GM12878 (cell line): ENCODE results near the gene ARMC9. TPM values are rescaled to one million over a fixed set of nuclear protein-coding genes. Genes with fewer than 3 reads are reported as not detected.

Source experiments
- ATAC-seq: fragments of 200-7000 bp; cut with Tn5 transposase; 3 replicates; pipeline ENCODE4 v1.9.1; 2020; ENCODE audit warnings: mild to moderate bottlenecking, moderate library complexity
- BruUV-seq: library from RNA; stranded (reverse); fragments of 400-500 nt; replicated peaks from 2 replicates; lab custom pipeline; 2021; lab: Mats Ljungman, UMichigan
- CTCF ChIA-PET: fragments of 300-600 bp; sonication (Branson Sonifier 250); formaldehyde crosslinking; extraction: SDS; loops from one replicate; lab custom pipeline; 2021; ENCODE audit warnings: inconsistent platforms; lab: Yijun Ruan, JAX
- POLR2A ChIA-PET: fragments of 350-600 bp; formaldehyde crosslinking; extraction: SDS; loops from one replicate; lab custom pipeline; 2021; ENCODE audit warnings: inconsistent platforms; lab: Charles Lee
- RAD21 ChIA-PET: fragments of 300-600 bp; sonication (Branson Sonifier 250); formaldehyde crosslinking; loops from one replicate; lab custom pipeline; 2023; ENCODE audit warnings: antibody characterized with exemption; ENCODE audit not compliant: unreplicated experiment; lab: Charles Lee
- SMC1A ChIA-PET: fragments of 300-600 bp; sonication (Branson Sonifier 250); formaldehyde crosslinking; loops from one replicate; lab custom pipeline; 2023; ENCODE audit not compliant: unreplicated experiment, uncharacterized antibody; lab: Charles Lee
- DNase-seq: peaks from one replicate; pipeline ENCODE4 v3.0.0-alpha.2; 2011; ENCODE audit warnings: low read depth, low spot score
- FAIRE-seq: peaks from 3 replicates; lab custom pipeline; 2011; peaks lifted over from hg19 to GRCh38; lab: Jason Lieb, UNC
- H2AFZ ChIP-seq: 2 replicates; pipeline ENCODE4 v1.6.0; 2011; ENCODE audit warnings: low read depth, low read length, control low read depth; ENCODE audit not compliant: control insufficient read depth
- H3K27ac ChIP-seq: 2 replicates; pipeline ENCODE4 v1.5.1; 2011; ENCODE audit warnings: control low read depth; ENCODE audit not compliant: control insufficient read depth, insufficient read depth
- H3K27me3 ChIP-seq, 2 experiments: replicated peaks in 1 of 2; 2 replicates each; pipeline versions ENCODE4 v1.6.0 to v1.6.1; 2011; ENCODE audit warnings: low read length in 1 of 2; ENCODE audit not compliant: control insufficient read depth in 2 of 2, insufficient read depth in 2 of 2
- H3K36me3 ChIP-seq, 2 experiments: 2 replicates each; pipeline ENCODE4 v1.5.1; 2011; ENCODE audit warnings: low read length in 1 of 2; ENCODE audit not compliant: control insufficient read depth in 2 of 2, insufficient read depth in 2 of 2
- H3K4me1 ChIP-seq: 2 replicates; pipeline ENCODE4 v1.6.1; 2011; ENCODE audit warnings: mild to moderate bottlenecking, low read length, moderate library complexity, mixed read lengths; ENCODE audit not compliant: control insufficient read depth, insufficient read depth
- H3K4me2 ChIP-seq: 2 replicates; pipeline ENCODE4 v1.6.0; 2011; ENCODE audit warnings: control low read depth; ENCODE audit not compliant: control insufficient read depth, insufficient read depth
- H3K4me3 ChIP-seq: fragments of 200-600 bp; sonication (generic); 2 replicates; pipeline ENCODE4 v1.5.1; 2016
- H3K79me2 ChIP-seq: 2 replicates; pipeline ENCODE4 v1.6.0; 2011; ENCODE audit warnings: low read length; ENCODE audit not compliant: control insufficient read depth, insufficient read depth
- H3K9ac ChIP-seq: 2 replicates; pipeline ENCODE4 v1.8.0; 2011; ENCODE audit warnings: low read length, control low read depth, mixed read lengths; ENCODE audit not compliant: control insufficient read depth, insufficient read depth
- H3K9me3 ChIP-seq: replicated peaks from 3 replicates; pipeline ENCODE4 v1.5.1; 2011; ENCODE audit warnings: mild to moderate bottlenecking, low read length; ENCODE audit not compliant: control insufficient read depth, insufficient read depth
- H4K20me1 ChIP-seq: 2 replicates; pipeline ENCODE4 v1.6.0; 2011; ENCODE audit not compliant: control insufficient read depth, insufficient read depth
- BACH1 ChIP-seq: fragments of 450-650 bp; IDR thresholded peaks from 2 replicates; pipeline ENCODE4 v1.6.1; 2017; ENCODE audit warnings: mild to moderate bottlenecking, borderline replicate concordance
- ESRRA ChIP-seq: IDR thresholded peaks from 2 replicates; pipeline ENCODE4 v1.6.1; 2012; ENCODE audit warnings: mild to moderate bottlenecking, low read length, improper control_type of control experiment
- HCFC1 ChIP-seq: fragments of 150-350 bp; IDR thresholded peaks from 2 replicates; pipeline ENCODE4 v1.6.1; 2014; ENCODE audit warnings: low read length
- IKZF2 ChIP-seq, 2 experiments: fragments of 450-650 bp; IDR thresholded peaks; 2 replicates each; pipeline ENCODE4 v1.6.1; 2017; ENCODE audit warnings: mild to moderate bottlenecking in 2 of 2, moderate library complexity in 2 of 2
- MYB ChIP-seq: fragments of 150-350 bp; IDR thresholded peaks from 2 replicates; pipeline ENCODE4 v1.6.1; 2014; ENCODE audit warnings: mild to moderate bottlenecking, low read depth, low read length, borderline replicate concordance
- NR2C1 ChIP-seq: fragments of 450-650 bp; IDR thresholded peaks from 2 replicates; pipeline ENCODE4 v1.6.1; 2017; ENCODE audit warnings: antibody characterized with exemption, mild to moderate bottlenecking, moderate library complexity
- PML ChIP-seq: IDR thresholded peaks from 2 replicates; pipeline ENCODE4 v1.6.1; 2012; ENCODE audit warnings: low read length, inconsistent platforms
- POLR2AphosphoS2 ChIP-seq: IDR thresholded peaks from 2 replicates; pipeline ENCODE4 v1.6.1; 2011; ENCODE audit warnings: low read depth, mild to moderate bottlenecking, low read length, improper control_type of control experiment, moderate library complexity
- RAD21 ChIP-seq: IDR thresholded peaks from 2 replicates; pipeline ENCODE4 v1.6.1; 2011; ENCODE audit warnings: mild to moderate bottlenecking, low read depth, low read length, moderate library complexity; ENCODE audit not compliant: insufficient read depth
- SIN3A ChIP-seq: IDR thresholded peaks from 2 replicates; pipeline ENCODE4 v1.6.1; 2012; ENCODE audit warnings: low read depth, low read length, improper control_type of control experiment
- SREBF2 ChIP-seq: IDR thresholded peaks from 2 replicates; pipeline ENCODE4 v1.6.1; 2012; ENCODE audit warnings: mild to moderate bottlenecking, low read length
- TAF1 ChIP-seq: IDR thresholded peaks from 2 replicates; pipeline ENCODE4 v1.6.1; 2011; ENCODE audit warnings: mild to moderate bottlenecking, low read depth, low read length, borderline replicate concordance
- TCF7 ChIP-seq: IDR thresholded peaks from 2 replicates; pipeline ENCODE4 v1.6.1; 2014; ENCODE audit warnings: antibody characterized with exemption, borderline replicate concordance
- ZNF592 ChIP-seq: fragments of 450-650 bp; IDR thresholded peaks from 2 replicates; pipeline ENCODE4 v1.6.1; 2017; ENCODE audit warnings: mild to moderate bottlenecking, moderate library complexity
- WGBS: methylation state at CpG from one replicate; pipeline ENCODE4 v1.1.6; 2016; ENCODE audit warnings: low lambda C conversion rate; ENCODE audit not compliant: insufficient replicate concordance, insufficient coverage; ENCODE audit errors: missing lambda C conversion rate; 5-methylcytosine and 5-hydroxymethylcytosine counted together
- in situ Hi-C: fragments of 300-500 bp; cut with MboI; formaldehyde crosslinking; loops from 9 replicates; pipeline ENCODE4 v1.14.3; 2018; ENCODE audit warnings: mixed read lengths
- intact Hi-C: fragments of 100-400 bp; cut with micrococcal nuclease; formaldehyde crosslinking; loops from one replicate; pipeline ENCODE4 v1.14.2; 2022; ENCODE audit not compliant: unreplicated experiment
- polyA plus RNA-seq, 11 experiments: library from polyadenylated mRNA; depleted of rRNA in 4 of 11; unstranded in 6 of 11; stranded (reverse) in 5 of 11; fragments of >200 nt; fragmentation: Nextera tagmentation in 4 of 11; fragmentation: Illumina TruSeq in 1 of 11; extraction: Ambion mirVana in 4 of 11; extraction: Trizol in 1 of 11; gene quantifications; 1 replicate in 1 of 11; 2 replicates in 10 of 11; pipeline versions ENCODE4 v1.2.1 to v1.2.3, GENCODE V29; 2011 to 2016; ENCODE audit warnings: inconsistent platforms in 2 of 11, missing spikeins in 2 of 11, low read depth in 1 of 11
- total RNA-seq, 4 experiments: library from RNA; depleted of rRNA in 3 of 4; stranded (reverse); fragments of >200 nt in 3 of 4; fragmentation: Illumina TruSeq in 1 of 4; extraction: Trizol in 1 of 4; gene quantifications; 2 replicates each; pipeline versions ENCODE4 v1.2.1 to v1.2.3, GENCODE V29; 2013 to 2021

The ARMC9 gene
- total and polyA plus RNA-seq, 10 of the 15 experiments (the other 5 are each of a cell fraction or from before 2014, with no cell fraction given), result 3.8 to 21.8 (median 10.4) TPM

DNA sequence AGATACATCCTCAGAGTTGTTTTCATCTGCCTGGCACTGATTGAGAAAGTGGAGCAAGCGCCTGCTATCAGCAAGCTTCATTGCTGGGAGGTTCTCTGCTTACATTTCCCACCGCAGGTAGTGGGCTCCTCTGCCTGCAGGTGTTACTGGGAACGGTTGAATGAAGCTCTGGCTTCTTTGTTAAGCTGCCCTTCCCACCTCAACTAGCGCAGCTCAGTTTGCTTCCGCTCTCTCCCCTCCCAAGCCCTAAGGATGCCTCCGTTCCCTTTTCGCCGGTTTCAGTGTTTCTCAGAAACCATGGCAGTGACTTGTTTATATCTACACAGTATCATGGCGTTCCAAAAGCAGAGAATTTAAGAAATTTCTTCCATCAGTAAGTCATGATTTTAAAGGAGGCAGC, 124.9 kb downstream of the ARMC9 start:
- peaks cover 14% of the 10 kb centered on the region for H3K4me1 ChIP-seq
- H3K36me3 ChIP-seq, result no peaks in the 10 kb centered on the region
- ChIA-PET RAD21 (no interaction called here), CTCF (interaction anchor here (0.7 to 1.6 kb wide), 3 partner anchors 26 to 95 kb away, joined by 3 read pairs; no protein-coding TSS in a partner anchor)
- H3K27ac ChIP-seq, result no peak overlapping the region
- FAIRE-seq, result no peak
- intact Hi-C loops, result no loop called here
- TF ChIP-seq SREBF2 (no peak), TCF7 (no peak), IKZF2 (IDR thresholded peaks at IDR 0.05) (no peak), ZNF592 (no peak), PML (no peak), POLR2AphosphoS2 (no peak), NR2C1 (no peak), RAD21 (no peak), BACH1 (no peak), MYB (no peak), ESRRA (no peak), SIN3A (no peak), TAF1 (no peak), HCFC1 (no peak)
- TF ChIP-seq, all 136 proteins: peak for 0
- no TSS peak for BruUV-seq
- no peaks in the 10 kb centered on the region for H3K27me3 ChIP-seq
- in situ Hi-C loops, result no loop called here
- ATAC-seq, result no peak
- SMC1A ChIA-PET, result interaction anchor here (0.7 to 1.8 kb wide), 3 partner anchors 26 to 96 kb away, joined by 3 to 4 read pairs (median 4); no protein-coding TSS in a partner anchor
- H3K4me3 ChIP-seq, result no peak overlapping the region
- no peak overlapping the region for H2AFZ ChIP-seq
- H3K79me2 ChIP-seq, result no peaks in the 10 kb centered on the region
- no peak for DNase-seq
- 75% methylated on average over 9 of the region's 9 CpGs for WGBS
- H3K9ac ChIP-seq, result no peak overlapping the region
- POLR2A ChIA-PET, result interaction anchor here (0.7 to 1.3 kb wide), 2 partner anchors 11 to 83 kb away, joined by 4 read pairs; no protein-coding TSS in a partner anchor
- H4K20me1 ChIP-seq, result no peaks in the 10 kb centered on the region
- H3K9me3 ChIP-seq, result no peaks in the 10 kb centered on the region
- H3K4me2 ChIP-seq, result no peak overlapping the region
